Fibroblast of skin of back (primary cell): ENCODE measurements around the gene HAUS7.

ENCODE experiments used
- DNase-seq: peaks from one replicate; pipeline ENCODE4 v3.0.0-alpha.2; 2013

HAUS7 gene

DNA sequence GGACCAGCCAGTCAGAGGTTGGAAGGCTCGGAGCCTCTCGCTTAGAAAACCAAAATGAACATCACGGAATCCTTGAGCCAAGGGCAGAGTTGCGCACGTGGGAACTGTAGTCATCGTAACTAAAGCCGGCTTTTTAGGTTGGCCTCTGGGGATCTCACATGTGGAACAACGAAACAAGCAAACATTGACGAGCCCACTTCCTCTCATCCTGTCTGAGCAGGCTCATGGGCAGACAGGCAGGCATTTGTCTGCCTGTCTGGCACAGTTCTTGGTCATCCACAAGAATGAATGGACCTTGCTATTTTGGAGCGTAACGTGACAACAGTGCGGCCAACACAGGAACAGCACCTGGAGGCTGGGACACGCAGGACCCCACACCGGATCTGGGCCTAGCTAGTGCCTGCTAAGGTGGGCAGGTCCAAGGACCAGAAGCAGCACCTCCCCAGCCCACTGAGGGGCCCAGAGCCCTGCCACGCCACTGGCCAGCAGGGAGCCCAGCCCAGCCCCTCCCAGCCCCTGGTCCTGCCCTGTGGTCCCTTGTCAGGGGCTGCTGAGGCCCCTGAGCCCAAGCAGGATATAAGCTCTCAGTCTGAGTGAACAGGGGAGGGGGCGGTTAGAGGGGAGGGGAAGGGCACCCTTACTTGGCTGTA, 15.3 kb downstream of the HAUS7 start:
- DNase-seq: no peak

DNA sequence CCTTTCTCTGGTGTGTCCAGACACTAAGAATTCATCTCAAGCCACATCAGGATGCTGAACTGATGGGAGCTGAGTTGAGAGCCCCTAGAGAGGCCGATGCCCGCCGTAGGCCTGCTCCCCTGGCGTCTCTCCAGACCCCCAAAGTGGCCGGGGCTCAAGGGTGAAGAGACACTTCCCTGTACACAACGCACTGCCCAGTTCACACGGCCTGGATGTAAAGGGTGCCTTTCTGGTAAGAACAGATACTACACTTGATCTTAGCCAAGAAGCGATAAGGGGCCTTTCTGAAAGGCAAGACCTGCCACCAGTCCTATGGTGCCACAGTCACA, 19.5 kb downstream of the HAUS7 start:
- no peak for DNase-seq

DNA sequence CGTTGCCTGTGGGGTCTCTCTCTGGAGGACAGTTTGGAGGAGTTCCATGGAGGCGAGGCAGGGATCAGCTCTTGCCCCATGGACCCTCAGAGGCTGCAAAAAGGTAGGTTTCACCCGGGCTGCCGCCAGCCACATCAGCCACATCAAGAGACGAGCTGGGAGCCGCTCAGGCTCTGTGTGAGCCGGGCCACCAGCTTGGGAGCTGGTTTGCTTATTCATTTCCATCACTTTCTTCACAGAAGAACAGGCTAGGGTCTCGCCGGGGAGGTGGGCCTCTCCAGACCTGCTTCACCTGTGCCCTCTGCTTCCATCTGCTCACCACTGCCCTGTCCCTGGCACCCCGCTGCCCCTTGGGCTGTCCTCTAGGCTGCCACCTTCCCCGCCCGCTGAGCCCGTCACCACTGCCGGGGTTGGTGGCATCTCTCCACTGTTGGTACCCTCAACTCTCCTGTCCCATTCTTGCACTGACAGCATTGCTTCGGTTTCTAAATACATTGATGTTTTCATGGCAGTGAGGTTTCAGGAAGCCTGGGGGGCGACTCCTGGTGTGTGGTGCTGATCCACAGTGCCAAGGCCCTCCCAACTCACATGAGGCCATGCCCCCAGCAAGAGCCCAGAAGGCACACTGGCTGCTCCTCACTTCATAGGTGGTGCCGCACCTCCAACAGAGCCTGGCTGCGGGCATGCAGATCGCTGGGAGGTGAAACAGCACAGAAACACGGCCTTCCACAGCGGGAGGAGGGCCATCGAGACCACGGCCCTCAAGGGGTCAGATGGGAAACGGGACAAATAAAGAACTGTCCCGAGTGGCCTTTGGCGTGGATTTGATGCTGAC, 20.0 kb downstream of the HAUS7 start:
- DNase-seq: no peak

DNA sequence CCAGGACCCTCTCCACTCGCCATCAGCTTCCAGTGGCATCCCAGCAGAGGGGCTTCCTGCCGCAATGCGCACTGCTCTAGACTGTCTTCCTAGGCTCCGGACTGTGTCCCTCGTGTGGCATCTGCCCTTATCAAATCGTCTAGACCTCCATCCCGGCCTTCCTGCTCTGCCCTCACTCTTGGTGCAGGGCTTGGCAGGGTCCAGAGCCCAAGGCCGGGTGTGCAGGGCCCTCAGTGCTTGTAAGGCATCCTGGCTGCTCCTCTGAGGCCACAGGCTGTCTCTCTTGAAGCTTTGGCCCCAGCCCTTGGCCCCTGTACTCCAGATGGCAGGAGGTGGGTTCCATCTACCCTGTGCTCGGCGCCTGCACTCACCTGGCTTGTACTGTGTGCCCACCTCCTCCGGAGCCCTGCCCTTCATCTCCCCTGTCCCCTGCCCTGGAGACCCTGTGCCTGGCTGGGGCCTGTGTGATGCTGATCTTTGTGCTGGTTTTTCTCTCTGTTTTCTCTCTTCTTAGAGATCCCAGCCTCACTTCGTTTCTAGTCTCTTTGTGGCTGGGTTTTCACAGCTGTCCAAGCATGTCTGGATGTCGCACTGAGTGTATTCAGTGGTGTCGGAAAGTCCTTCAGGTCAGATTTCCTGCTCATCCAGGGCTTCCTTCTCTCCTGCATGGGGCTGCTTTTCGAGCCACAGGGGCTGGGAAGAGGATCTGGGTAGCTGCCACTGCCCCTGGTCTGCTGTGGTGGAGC, 20.8 kb downstream of the HAUS7 start:
- no peak for DNase-seq

DNA sequence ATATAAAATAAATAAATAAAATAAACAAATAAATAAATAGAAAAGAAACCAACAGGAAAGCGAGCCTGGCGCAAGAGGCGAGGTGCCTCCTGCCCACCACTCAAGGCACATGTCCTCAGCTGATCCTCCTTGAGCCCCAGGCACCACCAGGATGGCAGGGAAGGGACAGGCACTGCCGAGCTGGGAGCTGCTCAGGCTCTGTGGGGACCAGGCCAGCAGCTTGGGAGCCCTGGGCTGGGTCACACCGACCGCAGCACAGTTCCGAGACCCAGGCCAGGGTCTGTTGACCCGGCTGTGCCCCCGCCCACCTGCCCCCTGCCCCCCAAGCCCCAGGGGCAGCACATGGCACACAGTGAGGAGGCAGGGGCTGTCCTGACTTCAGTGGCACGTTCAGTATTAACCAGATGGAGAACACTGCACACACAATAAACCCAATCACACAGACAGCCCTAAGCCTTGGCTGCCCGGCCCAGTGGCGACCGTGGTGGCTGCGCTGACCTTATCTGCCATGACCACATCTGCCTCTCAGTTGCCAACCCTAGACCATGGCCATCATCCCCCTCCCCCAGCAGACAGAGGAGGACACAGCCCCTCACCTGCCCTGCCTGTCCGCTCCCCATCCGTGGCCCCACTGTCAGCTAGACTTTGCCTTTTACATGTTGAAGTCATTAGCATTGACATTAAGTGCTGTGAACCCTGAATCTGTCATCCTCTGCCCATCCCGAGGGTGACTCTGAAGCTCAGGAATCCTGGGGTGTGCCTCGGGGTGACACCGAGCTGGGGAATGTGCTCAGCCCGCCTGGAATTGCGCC, 21.6 kb downstream of the HAUS7 start:
- no peak for DNase-seq

DNA sequence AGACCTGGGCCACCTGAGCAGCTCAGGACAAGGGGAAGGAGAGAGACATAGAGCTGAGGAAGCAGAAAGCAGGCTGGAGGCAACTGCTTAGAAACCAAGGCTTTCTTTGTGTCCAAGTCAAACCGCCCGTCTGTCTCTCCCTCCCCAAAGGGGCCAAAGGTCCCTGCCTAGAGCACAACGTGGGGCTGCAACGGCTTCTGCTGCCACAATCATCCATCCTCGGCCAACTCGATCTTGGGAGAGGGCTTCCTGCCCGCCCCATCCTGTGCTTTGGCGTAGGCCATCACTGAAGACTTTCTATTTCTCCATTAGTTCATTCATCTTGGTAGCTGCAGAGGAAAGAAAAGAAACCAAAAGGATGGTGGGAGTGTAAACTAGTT, 22.8 kb downstream of the HAUS7 start:
- no peak for DNase-seq

DNA sequence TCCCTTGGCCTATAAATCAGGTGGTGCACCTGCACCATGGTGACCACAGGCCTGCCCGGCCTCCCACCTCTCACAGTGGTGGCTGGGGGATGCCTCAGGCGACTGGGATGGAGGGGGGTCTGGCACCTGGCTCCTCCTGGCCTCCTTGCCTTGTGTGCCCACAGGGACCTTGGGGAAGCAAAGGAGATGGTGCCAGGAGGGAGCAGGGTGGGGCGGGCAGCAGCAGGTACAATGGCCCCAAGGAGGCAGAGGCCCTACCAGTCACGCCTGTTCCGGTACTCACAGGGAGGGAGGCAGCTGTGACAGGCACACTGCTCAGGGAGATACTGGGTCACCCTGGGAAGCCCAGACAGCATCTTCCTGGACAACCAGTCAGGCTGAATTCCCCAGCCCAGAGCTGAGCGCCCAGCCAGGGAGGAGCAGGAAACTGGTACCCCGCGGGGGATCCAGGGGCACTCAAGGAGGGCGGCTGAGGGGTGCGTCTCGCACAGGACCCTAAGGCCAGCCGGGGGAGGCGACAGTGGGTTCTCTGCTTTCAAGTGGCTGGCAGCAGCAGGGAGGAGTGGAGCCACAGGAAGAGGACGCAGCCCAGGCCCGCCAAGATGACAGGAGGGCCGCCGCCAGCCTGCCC, 23.3 kb downstream of the HAUS7 start:
- DNase-seq: no peak

DNA sequence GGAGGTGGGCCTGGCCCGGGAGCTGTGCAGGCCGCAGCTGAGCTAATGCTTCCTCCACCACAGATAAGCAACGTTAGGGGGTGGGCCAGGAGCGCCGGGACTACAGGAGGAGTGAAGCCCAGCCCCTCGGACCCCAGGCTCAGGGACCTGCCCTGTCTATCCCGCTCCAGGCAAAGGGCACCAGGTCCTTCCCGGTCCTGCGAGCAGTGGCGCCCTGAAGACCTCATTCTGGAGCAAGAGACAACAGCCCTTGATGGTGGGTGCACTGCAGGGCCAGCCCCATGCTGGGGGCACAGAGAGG, 23.8 kb downstream of the HAUS7 start:
- no peak for DNase-seq

DNA sequence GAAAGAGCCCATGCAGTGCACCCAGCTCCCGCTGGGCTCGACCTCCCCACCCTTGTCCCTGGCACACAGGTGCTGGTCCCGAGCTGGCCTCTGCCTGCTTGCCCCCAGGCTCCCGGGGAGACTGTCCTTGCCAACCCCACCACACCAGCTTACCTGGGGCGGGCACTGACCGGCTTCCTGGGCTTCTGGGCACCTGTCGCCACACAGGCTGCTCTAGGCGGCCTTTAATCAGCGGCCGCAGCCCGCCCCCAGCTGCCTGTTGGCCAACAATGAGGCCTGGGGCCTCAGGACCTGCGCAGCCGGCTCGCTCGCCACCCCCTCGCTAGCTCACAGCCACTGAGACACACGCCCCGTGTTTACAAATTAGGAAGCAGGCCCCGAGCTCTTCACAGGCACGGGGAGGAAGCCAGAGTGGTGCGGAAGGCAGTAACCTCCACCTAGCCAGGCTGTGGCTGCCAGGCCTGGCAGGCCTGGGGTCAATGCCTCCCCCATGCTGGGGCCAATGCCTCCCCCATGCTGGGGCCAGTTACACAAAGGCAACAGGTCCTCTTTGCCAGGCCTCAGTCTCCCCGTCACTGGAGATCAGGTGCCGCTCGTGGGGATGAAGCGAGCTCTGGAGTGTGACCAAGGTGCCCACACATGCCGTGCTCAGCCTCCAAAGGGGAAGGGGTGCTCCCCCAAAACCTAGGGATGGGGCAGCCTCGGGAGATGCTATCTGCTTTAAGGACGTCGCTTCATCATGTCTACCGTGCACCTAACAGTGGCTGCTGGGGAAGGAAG, 24.3 kb downstream of the HAUS7 start, which contains the start of gene TREX2:
Gene TREX2 (minus strand): TSS at position 201 of the 780 bp plus-strand sequence. CDS start 626 bp downstream, outside the sequence.
- no peak for DNase-seq

DNA sequence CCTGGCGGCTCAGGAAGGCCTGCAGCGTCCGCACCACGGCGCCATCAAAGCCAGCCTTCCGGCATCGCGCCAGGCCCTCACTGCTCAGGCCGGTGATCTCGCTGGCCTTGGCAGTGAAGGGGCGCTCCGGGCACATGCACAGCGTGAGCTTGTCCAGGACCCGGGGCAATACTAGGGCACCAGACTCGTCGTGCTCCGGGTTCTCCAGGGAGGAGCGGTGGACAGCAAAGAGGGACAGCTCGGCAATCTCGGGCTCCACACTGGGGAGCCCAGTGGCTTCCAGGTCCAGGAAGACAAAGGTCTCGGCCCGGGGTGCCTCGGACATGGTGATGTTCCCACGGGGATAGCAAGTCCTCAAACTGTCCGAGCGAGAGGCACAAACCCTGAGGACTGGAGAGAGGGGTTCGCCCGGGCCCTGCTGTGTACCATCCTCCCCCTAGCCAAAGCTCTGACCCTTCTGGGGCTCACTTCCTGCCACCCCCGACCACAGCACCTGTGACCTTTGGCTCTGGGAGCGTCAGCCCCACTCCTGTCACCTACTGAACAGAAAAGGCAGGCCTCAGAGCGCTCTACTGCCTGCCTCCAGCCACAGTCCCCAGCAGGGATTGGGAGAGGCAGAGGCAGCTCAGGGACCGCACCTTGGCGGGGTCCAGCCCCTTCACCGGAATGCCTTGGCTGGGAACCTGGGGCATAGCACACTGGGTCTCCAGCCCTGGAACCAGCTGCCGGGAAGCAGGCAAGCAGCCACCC, 25.1 kb downstream of the HAUS7 start:
- DNase-seq: no peak

DNA sequence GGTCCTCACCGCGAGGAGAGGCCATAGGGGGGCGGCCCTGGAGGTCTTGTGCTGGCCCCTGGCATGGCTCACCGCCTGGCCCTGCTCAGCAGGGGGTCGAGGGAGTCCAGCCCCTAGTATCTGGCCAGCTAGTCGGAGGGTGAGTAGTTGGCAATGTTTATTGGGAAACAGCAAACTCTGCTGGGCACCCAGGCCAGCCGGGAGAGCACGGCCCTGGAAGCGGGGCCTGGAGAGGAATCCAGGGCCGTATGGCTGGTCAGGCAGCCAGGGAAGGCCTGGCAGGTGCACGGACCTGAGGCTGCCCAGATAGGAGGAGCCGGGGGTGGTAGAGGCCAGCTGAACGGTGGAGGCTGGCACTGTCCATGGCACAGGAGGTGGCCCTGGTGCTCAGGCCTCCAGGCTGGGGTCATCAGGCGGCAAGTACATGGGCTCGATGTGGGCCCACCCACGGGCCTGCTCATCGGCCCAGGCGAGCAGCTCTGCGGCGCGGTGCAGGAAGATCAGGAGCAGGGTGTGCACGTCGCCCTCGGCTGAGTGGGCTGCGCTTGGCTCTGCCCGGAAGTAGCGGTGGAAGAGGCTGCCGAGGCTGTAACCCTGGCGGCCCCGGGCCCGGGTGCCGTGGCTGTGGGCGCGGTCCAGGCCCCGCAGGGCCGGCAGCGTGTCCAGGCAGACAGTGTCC, 25.9 kb downstream of the HAUS7 start:
- DNase-seq: no peak

DNA sequence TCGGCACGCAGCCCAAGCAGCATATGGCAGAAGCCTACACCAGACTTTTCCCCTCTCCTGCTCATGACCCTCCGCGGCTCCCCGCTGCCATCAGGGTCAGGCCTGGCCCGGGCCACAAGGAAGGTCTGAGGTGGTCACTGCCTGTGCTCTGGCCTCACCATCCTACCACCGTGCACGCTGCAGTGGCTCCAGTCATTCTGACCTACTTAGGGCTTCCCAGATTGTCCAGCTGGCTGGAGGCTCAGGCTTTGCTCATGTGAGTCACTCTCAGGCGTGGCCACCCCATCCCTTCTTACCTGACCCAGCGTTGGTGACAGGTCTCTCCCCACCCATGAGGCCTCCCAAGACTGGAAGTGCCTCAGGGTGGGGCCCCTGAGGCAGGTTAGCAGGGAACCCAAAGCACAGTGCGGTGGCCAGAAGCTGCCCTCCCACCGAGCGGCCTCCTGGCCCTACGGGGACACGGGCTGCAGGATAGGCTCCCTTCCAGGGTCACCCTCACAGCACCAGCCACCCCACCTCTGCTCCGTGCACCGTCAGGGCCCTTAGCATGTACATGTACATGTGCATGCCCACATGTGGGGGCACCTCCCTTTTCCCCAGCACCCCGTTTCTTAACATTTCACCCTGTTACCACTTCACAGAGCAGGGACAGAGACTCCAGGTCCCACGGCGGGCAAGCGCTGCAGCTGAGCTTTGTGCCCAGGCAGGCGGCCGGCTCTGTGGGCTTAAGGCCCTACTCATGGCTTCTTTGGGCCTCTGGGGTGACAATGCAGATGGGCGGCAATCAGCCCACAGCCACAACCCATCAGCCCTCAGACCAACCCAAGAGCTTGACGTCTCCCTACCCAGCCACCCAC, 26.7 kb downstream of the HAUS7 start:
- no peak for DNase-seq

DNA sequence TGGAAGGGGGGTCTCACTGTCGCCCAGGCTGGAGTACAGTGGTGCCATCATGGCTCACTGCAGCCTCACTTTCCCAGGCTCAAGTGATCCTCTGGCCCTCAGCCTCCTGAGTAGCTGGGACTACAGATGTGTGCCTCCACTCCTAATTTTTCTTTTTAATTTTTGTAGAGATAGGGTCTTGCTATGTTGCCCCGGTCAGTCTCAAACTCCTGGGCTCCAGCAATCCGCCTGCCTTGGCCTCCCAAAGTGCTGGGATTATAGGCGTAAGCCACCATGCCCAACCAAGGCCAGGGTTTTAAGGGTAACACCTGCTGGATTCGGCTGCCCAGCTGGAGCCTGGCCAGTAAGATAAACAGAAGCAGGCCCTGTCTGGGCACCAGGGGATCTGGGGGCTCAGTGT, 27.9 kb downstream of the HAUS7 start:
- no peak for DNase-seq

DNA sequence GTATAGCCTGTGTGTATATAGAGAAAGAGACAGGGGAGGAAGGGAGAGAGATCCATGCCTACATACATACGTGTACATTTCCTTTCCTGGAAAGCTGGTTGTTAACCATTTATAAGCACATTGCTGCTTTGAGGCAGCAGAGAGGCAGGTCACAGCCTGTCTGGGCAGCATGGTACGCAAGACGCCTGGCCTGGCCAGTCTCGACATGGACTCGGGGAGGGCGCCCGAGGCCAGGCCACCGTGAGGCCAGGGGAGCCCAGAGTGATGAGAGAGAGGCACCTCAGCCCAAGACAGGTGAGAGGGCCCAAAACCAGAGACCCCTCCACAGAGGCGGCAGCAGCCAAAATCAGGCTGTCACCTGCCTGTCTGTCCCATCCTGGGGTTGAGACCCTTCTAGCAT, 28.4 kb downstream of the HAUS7 start:
- no peak for DNase-seq

DNA sequence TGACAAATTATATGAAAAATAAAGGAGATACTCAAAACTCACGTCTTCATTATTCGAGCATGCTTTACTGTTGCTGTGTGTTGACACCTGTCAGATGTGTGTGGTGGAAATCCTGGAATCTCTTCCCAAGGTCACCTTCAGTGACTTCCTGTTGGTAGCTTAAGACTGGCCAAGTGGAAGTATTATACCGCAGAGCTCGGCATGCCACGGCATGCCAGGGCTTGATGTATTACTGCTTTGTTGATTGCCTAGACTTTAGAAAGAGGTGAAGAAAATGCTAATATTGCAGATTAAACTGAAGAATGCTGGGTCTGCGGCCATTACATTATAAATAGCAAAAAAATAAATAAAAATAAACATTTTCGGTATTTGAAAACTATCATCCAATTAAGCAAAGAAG, 29.1 kb downstream of the HAUS7 start:
- no peak for DNase-seq

DNA sequence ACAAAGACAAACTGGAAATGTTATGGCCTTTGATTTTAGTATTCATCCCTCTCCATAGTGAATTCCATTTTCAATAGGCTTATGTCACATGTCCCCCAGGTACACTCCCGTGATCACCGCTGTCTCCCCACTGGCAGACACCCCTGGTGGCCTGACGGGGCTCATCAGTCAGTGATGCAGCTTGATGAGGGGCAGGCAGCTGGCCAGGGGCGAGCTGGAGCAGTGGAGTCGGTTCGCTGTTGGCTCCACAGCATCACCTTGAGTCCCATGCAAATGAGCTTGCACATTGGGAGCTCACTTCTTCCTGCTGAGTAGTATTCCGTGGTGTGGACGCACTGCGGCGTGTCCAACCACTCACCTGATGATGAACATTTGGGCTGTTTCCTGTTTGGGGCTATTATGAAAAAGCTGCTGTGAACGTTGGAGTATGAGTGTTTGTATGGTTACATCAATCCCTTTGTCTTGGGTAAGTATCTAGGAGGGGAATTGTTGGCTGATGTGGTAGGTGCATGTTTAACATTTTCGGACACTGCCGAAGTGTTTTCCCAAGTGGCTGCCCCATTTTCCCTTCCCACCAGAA, 29.7 kb downstream of the HAUS7 start:
- no peak for DNase-seq

DNA sequence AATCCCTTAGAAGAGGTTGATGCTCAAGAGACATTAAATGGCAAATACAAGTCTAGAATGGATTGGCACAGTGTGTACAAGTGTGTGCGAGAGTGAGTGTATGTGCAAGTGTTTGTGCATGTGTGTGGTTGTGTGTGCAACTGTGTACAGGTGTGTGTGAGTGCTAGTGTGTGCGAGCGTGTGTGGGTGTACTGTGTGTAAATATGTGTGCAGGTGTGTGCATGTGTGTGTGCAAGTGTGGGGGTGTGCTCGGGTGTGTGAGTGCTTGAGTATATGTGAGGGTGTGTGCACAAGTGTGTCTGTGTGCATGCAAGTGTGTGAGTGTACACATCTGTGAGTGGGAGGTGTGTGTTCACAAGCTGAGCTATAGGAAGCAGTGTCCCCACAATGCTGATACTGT, 30.4 kb downstream of the HAUS7 start:
- no peak for DNase-seq

DNA sequence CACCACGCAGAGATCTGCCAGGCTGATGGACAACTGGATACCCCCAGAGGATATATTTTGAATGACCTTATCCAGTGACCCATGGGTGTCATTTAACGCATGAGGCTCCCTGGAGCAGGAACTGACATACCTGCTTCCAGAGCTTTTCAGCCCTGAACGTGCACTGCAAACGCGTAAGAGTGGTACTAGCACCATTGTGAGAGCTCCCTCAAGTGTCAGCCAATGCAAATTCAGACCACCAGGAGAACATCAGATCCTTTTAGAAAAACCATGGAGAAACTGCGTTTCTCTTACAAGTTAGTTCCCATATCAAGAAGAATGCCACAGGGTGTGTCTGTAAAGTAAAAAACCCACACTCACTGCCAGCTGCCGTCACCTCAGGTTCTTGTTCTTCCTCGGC, 31.8 kb downstream of the HAUS7 start:
- DNase-seq: peak; percentile 11

DNA sequence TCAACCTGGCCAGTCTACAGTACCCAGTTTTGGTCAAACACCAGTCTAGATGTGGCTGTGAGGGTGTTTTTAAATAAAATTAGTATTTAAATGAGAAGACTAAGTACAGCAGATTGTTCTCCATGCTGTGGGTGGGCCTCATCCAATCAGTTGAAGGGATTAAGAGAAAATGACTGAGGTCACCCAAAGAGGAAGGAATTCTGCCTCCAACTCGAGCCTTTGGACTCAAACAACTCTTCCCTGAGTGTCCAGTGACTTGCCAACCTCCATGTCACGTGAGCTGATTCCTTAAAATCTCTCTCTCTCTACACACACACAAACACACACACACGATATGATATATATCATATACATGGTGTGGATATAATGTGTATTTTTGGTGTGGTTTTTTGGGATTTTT, 34.5 kb downstream of the HAUS7 start:
- no peak for DNase-seq
